ENCODE data around the gene KRTAP10-10.

- no peak for TF ChIP-seq POLR2AphosphoS5 (IDR thresholded peaks at IDR 0.05)
- TF ChIP-seq POLR2A (IDR thresholded peaks at IDR 0.05): no peak
Measured at GRCh38 chr21:44667612-44668011, 30.5 kb downstream of the KRTAP10-10 start.

Measured in gastroesophageal sphincter (tissue), 2 donors.